NT2/D1 (cell line): ENCODE data around the gene TRIM25.

Experiments
- SUZ12 ChIP-seq: IDR thresholded peaks from 2 replicates; pipeline ENCODE4 v1.6.1; 2011; ENCODE audit not compliant: insufficient read length, insufficient read depth; ENCODE audit errors: extremely low read depth
- YY1 ChIP-seq: IDR thresholded peaks from 2 replicates; pipeline ENCODE4 v1.6.1; 2011; ENCODE audit not compliant: insufficient read length, insufficient read depth
- ZNF274 ChIP-seq: IDR thresholded peaks from 2 replicates; pipeline ENCODE4 v1.6.1; 2011; ENCODE audit warnings: mild to moderate bottlenecking, low read depth, low read length

DNA sequence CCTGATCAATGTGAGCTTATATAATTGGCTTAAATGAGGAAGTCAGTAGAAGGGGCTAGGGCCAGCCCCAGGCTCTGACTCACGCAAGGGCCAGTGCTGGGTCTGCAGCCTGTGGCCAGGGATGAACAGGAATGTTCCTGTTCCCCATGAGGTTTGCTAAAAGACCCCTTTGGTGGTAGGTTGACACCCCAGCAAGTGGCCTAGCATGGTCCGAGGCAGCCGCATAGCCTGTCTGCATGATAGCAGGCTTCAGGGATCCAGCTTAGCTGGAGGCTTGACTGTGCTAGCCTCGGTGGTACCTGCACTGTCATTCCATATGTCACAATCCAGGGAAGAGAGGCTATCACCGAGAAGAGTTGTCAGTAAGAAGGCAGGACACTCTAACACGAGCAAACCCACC, 23.5 kb downstream of the TRIM25 start:
- no peak for TF ChIP-seq YY1
- TF ChIP-seq SUZ12, result no peak
- no peak for TF ChIP-seq ZNF274
